ENCODE data around the gene RAPH1.

Gene RAPH1

DNA sequence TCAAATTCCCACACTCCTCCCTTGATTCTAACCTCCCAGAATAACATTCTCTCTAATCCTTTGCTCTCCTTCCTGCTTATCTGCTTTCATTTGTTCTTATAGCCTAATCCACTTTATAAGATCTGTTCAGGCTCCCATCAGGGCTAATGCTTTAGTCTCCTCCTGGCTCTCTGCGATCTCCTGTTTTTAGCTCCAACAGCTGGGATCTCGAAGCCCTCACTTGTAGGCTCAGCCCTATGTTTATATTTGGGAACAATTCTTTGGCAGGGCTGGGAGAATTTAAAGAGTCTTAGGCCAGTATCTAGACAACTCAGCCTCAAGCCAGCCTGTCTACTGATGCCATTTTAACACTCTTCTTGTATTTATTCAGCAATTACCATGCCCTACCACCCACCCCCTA is 27.2 kb upstream of the RAPH1 start (continued):
- TF ChIP-seq, protein P1, sequence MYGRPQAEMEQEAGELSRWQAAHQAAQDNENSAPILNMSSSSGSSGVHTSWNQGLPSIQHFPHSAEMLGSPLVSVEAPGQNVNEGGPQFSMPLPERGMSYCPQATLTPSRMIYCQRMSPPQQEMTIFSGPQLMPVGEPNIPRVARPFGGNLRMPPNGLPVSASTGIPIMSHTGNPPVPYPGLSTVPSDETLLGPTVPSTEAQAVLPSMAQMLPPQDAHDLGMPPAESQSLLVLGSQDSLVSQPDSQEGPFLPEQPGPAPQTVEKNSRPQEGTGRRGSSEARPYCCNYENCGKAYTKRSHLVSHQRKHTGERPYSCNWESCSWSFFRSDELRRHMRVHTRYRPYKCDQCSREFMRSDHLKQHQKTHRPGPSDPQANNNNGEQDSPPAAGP (tag by site-specific recombination; IDR thresholded peaks at IDR 0.05) = no peak
- TF ChIP-seq ZNF768 (tag by site-specific recombination; IDR thresholded peaks at IDR 0.05) (no peak), ZNF544 (tag by site-specific recombination; IDR thresholded peaks at IDR 0.05) (no peak), KLF7 (tag by site-specific recombination; IDR thresholded peaks at IDR 0.05; ENCODE audit: borderline replicate concordance) (no peak), ZNF132 (tag by site-specific recombination; IDR thresholded peaks at IDR 0.05; ENCODE audit: borderline replicate concordance) (no peak), OVOL3 (tag by site-specific recombination; IDR thresholded peaks at IDR 0.05) (no peak), SP2 (tag by site-specific recombination; IDR thresholded peaks at IDR 0.05) (no peak)
- TF ChIP-seq, protein P2, sequence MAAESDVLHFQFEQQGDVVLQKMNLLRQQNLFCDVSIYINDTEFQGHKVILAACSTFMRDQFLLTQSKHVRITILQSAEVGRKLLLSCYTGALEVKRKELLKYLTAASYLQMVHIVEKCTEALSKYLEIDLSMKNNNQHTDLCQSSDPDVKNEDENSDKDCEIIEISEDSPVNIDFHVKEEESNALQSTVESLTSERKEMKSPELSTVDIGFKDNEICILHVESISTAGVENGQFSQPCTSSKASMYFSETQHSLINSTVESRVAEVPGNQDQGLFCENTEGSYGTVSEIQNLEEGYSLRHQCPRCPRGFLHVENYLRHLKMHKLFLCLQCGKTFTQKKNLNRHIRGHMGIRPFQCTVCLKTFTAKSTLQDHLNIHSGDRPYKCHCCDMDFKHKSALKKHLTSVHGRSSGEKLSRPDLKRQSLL (tag by site-specific recombination; IDR thresholded peaks at IDR 0.05) = no peak
- TF ChIP-seq, protein P3, sequence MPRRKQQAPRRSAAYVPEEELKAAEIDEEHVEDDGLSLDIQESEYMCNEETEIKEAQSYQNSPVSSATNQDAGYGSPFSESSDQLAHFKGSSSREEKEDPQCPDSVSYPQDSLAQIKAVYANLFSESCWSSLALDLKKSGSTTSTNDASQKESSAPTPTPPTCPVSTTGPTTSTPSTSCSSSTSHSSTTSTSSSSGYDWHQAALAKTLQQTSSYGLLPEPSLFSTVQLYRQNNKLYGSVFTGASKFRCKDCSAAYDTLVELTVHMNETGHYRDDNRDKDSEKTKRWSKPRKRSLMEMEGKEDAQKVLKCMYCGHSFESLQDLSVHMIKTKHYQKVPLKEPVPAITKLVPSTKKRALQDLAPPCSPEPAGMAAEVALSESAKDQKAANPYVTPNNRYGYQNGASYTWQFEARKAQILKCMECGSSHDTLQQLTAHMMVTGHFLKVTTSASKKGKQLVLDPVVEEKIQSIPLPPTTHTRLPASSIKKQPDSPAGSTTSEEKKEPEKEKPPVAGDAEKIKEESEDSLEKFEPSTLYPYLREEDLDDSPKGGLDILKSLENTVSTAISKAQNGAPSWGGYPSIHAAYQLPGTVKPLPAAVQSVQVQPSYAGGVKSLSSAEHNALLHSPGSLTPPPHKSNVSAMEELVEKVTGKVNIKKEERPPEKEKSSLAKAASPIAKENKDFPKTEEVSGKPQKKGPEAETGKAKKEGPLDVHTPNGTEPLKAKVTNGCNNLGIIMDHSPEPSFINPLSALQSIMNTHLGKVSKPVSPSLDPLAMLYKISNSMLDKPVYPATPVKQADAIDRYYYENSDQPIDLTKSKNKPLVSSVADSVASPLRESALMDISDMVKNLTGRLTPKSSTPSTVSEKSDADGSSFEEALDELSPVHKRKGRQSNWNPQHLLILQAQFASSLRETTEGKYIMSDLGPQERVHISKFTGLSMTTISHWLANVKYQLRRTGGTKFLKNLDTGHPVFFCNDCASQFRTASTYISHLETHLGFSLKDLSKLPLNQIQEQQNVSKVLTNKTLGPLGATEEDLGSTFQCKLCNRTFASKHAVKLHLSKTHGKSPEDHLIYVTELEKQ (tag by site-specific recombination; IDR thresholded peaks at IDR 0.05; ENCODE audit: borderline replicate concordance) = no peak

DNA sequence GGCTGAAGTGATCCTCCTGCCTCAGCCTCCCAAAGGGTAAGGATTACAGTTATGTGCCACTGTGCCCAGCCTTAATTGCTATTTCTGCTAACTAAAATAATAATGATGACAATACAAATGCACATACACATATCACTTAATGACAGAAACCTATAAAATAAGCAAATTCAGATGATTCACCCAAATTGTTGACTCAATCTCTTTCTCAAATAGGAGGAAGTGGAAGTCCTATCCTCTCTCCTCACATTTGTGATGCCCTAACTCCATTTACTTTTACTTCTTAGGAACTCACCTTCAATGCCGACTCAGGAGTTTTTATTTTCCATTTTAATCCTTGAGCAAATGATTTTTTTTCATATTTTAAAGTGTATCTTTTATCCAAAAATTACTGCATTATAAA is 24.5 kb upstream of the RAPH1 start:
- TF ChIP-seq MZF1 (tag by site-specific recombination; IDR thresholded peaks at IDR 0.05; ENCODE audit: borderline replicate concordance) = no peak
- no peak for TF ChIP-seq ZNF623 (tag by site-specific recombination; IDR thresholded peaks at IDR 0.05)
- TF ChIP-seq MEIS1 (CRISPR knock-in tag; IDR thresholded peaks at IDR 0.05; ENCODE audit: borderline replicate concordance) = no peak
- no peak for TF ChIP-seq ZNF221 (tag by site-specific recombination; IDR thresholded peaks at IDR 0.05; ENCODE audit: borderline replicate concordance)
- no peak for TF ChIP-seq ZNF341 (tag by site-specific recombination; IDR thresholded peaks at IDR 0.05; ENCODE audit: low read depth)
- TF ChIP-seq, protein P4, sequence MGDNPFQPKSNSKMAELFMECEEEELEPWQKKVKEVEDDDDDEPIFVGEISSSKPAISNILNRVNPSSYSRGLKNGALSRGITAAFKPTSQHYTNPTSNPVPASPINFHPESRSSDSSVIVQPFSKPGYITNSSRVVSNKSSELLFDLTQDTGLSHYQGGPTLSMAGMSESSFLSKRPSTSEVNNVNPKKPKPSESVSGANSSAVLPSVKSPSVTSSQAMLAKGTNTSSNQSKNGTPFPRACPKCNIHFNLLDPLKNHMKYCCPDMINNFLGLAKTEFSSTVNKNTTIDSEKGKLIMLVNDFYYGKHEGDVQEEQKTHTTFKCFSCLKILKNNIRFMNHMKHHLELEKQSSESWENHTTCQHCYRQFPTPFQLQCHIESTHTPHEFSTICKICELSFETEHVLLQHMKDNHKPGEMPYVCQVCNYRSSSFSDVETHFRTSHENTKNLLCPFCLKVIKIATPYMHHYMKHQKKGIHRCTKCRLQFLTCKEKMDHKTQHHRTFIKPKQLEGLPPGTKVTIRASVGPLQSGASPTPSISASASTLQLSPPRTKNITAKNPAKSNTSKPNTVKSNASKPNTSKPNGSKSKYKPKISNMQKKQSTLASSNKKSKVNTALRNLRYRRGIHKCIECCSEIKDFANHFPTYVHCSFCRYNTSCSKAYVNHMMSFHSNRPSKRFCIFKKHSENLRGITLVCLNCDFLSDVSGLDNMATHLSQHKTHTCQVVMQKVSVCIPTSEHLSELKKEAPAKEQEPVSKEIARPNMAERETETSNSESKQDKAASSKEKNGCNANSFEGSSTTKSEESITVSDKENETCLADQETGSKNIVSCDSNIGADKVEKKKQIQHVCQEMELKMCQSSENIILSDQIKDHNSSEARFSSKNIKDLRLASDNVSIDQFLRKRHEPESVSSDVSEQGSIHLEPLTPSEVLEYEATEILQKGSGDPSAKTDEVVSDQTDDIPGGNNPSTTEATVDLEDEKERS (tag by site-specific recombination; IDR thresholded peaks at IDR 0.05) = no peak
- TF ChIP-seq, protein P5, sequence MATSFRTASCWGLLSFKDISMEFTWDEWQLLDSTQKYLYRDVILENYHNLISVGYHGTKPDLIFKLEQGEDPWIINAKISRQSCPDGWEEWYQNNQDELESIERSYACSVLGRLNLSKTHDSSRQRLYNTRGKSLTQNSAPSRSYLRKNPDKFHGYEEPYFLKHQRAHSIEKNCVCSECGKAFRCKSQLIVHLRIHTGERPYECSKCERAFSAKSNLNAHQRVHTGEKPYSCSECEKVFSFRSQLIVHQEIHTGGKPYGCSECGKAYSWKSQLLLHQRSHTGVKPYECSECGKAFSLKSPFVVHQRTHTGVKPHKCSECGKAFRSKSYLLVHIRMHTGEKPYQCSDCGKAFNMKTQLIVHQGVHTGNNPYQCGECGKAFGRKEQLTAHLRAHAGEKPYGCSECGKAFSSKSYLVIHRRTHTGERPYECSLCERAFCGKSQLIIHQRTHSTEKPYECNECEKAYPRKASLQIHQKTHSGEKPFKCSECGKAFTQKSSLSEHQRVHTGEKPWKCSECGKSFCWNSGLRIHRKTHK (tag by site-specific recombination; IDR thresholded peaks at IDR 0.05) = no peak
- TF ChIP-seq HOXD13 (CRISPR knock-in tag; IDR thresholded peaks at IDR 0.05; ENCODE audit: borderline replicate concordance) = no peak
- TF ChIP-seq ZNF76 (tag by site-specific recombination; IDR thresholded peaks at IDR 0.05; ENCODE audit: borderline replicate concordance, low read depth) = no peak
- TF ChIP-seq, protein P6, sequence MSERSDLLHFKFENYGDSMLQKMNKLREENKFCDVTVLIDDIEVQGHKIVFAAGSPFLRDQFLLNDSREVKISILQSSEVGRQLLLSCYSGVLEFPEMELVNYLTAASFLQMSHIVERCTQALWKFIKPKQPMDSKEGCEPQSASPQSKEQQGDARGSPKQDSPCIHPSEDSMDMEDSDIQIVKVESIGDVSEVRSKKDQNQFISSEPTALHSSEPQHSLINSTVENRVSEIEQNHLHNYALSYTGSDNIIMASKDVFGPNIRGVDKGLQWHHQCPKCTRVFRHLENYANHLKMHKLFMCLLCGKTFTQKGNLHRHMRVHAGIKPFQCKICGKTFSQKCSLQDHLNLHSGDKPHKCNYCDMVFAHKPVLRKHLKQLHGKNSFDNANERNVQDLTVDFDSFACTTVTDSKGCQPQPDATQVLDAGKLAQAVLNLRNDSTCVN (tag by site-specific recombination; optimal IDR thresholded peaks at IDR 0.05) = no peak
- no peaks in the 10 kb centered on the region for H3K9me3 ChIP-seq (ENCODE audit: control insufficient read depth, insufficient read depth, low read depth, low read length)
- ChIA-PET CTCF (no interaction called here), POLR2A (no interaction called here)
- no peaks in the 10 kb centered on the region for H3K4me1 ChIP-seq (ENCODE audit: control insufficient read depth, insufficient read depth, low read length)
- no peak overlapping the region for H3K27ac ChIP-seq (ENCODE audit: extremely low read depth, low read depth, low read length)
- no peak overlapping the region for H3K4me3 ChIP-seq (ENCODE audit: low read depth, low read length)
- no peaks in the 10 kb centered on the region for H3K36me3 ChIP-seq (ENCODE audit: control insufficient read depth in 2 of 2, insufficient read depth in 1 of 2, low read length in 2 of 2)

Data from HEK293 (cell line).